ENCODE results near the gene BTK.

The BTK gene

GRCh38 chrX:101393530-101394305, 7.7 kb upstream of the BTK start:
- DNase-seq (ENCODE audit: low read depth): no peak

- no peak for DNase-seq (ENCODE audit: low read depth)
Measured at GRCh38 chrX:101391831-101392230, 5.8 kb upstream of the BTK start.

GRCh38 chrX:101390664-101391525, 4.9 kb upstream of the BTK start, which contains the start of gene RPL36A:
TSS of gene RPL36A (plus strand) at chrX:101391011. CDS start at chrX:101391044, 33 bp downstream.
- DNase-seq (ENCODE audit: low read depth): peak; percentile 55

GRCh38 chrX:101388604-101389003, 2.6 kb upstream of the BTK start:
- DNase-seq (ENCODE audit: low read depth): no peak

GRCh38 chrX:101386542-101386885, 523 bp upstream of the BTK start:
- DNase-seq (ENCODE audit: low read depth): no peak

GRCh38 chrX:101385026-101385684, 836 bp downstream of the BTK start:
- DNase-seq (ENCODE audit: low read depth): no peak

GRCh38 chrX:101383679-101384205, 2.2 kb downstream of the BTK start:
- no peak for DNase-seq (ENCODE audit: low read depth)

GRCh38 chrX:101377547-101377946, 8.4 kb downstream of the BTK start:
- DNase-seq (ENCODE audit: low read depth): no peak

GRCh38 chrX:101370888-101371504, 15.0 kb downstream of the BTK start:
- DNase-seq (ENCODE audit: low read depth): no peak

GRCh38 chrX:101369687-101370086, 16.3 kb downstream of the BTK start:
- no peak for DNase-seq (ENCODE audit: low read depth)

- no peak for DNase-seq (ENCODE audit: low read depth)
Measured at GRCh38 chrX:101368800-101369199, 17.2 kb downstream of the BTK start.

GRCh38 chrX:101365301-101365795, 20.6 kb downstream of the BTK start:
- DNase-seq (ENCODE audit: low read depth): no peak

GRCh38 chrX:101362757-101363156, 23.2 kb downstream of the BTK start:
- no peak for DNase-seq (ENCODE audit: low read depth)

GRCh38 chrX:101362116-101362515, 23.9 kb downstream of the BTK start:
- DNase-seq (ENCODE audit: low read depth): no peak

GRCh38 chrX:101360390-101360789, 25.6 kb downstream of the BTK start:
- no peak for DNase-seq (ENCODE audit: low read depth)

- DNase-seq (ENCODE audit: low read depth): no peak
Measured at GRCh38 chrX:101359966-101360365, 26.0 kb downstream of the BTK start.

- no peak for DNase-seq (ENCODE audit: low read depth)
Measured at GRCh38 chrX:101357166-101357795, 28.7 kb downstream of the BTK start.

GRCh38 chrX:101349193-101349562, 36.8 kb downstream of the BTK start:
- DNase-seq (ENCODE audit: low read depth): no peak

- no peak for DNase-seq (ENCODE audit: low read depth)
Measured at GRCh38 chrX:101348452-101349192, 37.4 kb downstream of the BTK start, which contains the start of gene TIMM8A. TSS of gene TIMM8A (minus strand) at chrX:101348742. CDS start at chrX:101348664, 78 bp downstream.

- DNase-seq (ENCODE audit: low read depth): no peak
Measured at GRCh38 chrX:101347859-101348451, 38.0 kb downstream of the BTK start.

All from non-pigmented ciliary epithelial cell (primary cell).